Aorta (tissue), 5 donors: ENCODE measurements around the gene SRSF2. TPM values are rescaled to one million over a fixed set of nuclear protein-coding genes. Genes with fewer than 3 reads are reported as not detected.
A peak's percentile ranks its signal among the peaks of the same experiment; 100 is the strongest.
"Not testable (repeated sequence)": the region's sequence is repeated elsewhere in the genome, so short reads cannot be mapped to it uniquely, and the experiment has no call there.

ENCODE experiments used
- ATAC-seq: fragments of 200-7000 bp; cut with Tn5 transposase; one replicate; pipeline ENCODE4 v1.9.1; 2022; ENCODE audit warnings: moderate library complexity; ENCODE audit not compliant: low FRiP score
- DNase-seq, 2 donors: peaks; one replicate each; pipeline ENCODE4 v3.0.0-alpha.2; 2020
- H3K27ac ChIP-seq, 2 donors: one replicate each; pipeline ENCODE4 v1.5.1; 2013; ENCODE audit warnings: low read length in 2 of 2, mild to moderate bottlenecking in 2 of 2, moderate library complexity in 2 of 2, control low read depth in 1 of 2, inconsistent platforms in 1 of 2, low read depth in 1 of 2
- H3K27me3 ChIP-seq, 2 donors: one replicate each; pipeline ENCODE4 v1.6.1; 2013; ENCODE audit warnings: control low read depth in 1 of 2, low read length in 1 of 2, mild to moderate bottlenecking in 1 of 2, moderate library complexity in 1 of 2; ENCODE audit not compliant: insufficient read depth in 2 of 2, control insufficient read depth in 1 of 2
- H3K36me3 ChIP-seq, 2 donors: one replicate each; pipeline ENCODE4 v1.6.1; 2013; ENCODE audit warnings: control low read depth in 1 of 2, low read length in 1 of 2, mild to moderate bottlenecking in 1 of 2; ENCODE audit not compliant: insufficient read depth in 2 of 2, control insufficient read depth in 1 of 2
- H3K4me1 ChIP-seq, 2 donors: one replicate each; pipeline ENCODE4 v1.6.1; 2013; ENCODE audit warnings: low read length in 2 of 2, control low read depth in 1 of 2, mild to moderate bottlenecking in 1 of 2, moderate library complexity in 1 of 2; ENCODE audit not compliant: insufficient read depth in 2 of 2, control insufficient read depth in 1 of 2
- H3K4me3 ChIP-seq, 2 donors: one replicate each; pipeline ENCODE4 v1.5.1; 2013; ENCODE audit warnings: low read length in 2 of 2, control low read depth in 1 of 2, mild to moderate bottlenecking in 1 of 2
- H3K9me3 ChIP-seq: one replicate; pipeline ENCODE4 v1.6.1; 2013; ENCODE audit warnings: mild to moderate bottlenecking, low read length; ENCODE audit not compliant: control insufficient read depth
- WGBS, 2 donors: extraction: QIAGEN DNeasy Blood & Tissue Kit; methylation state at CpG; one replicate each; pipeline ENCODE4 v1.1.7; 2013; 5-methylcytosine and 5-hydroxymethylcytosine counted together
- intact Hi-C, 2 donors: fragments of 100-400 bp; cut with DNase I; formaldehyde crosslinking; loops; one replicate each; pipeline versions ENCODE4 v1.14.2 to v1.15.0; 2022
- polyA plus RNA-seq, 2 donors: library from polyadenylated mRNA; stranded (reverse); fragments of 200-250 nt; gene quantifications; one replicate each; pipeline ENCODE4 v1.2.3, GENCODE V29; 2013
- total RNA-seq, 2 donors: library from RNA; stranded (reverse); fragmentation: NEBNext Ultra II Directional; extraction: Animal tissue kit (Norgen Biotek cat#: 25700); gene quantifications; one replicate each; pipeline ENCODE4 v1.2.1, GENCODE V29; 2021
- donor health status: healthy with polysubstance abuse.
- donor health status: Bipolar disorder and iron deficiency.
- donor health status: DM: no; HTN: no; CAD: no.
- donor health status: DM: no; HTN: no; CAD: no.
- donor health status: DM: yes; HTN: yes; CAD: no.

The SRSF2 gene
- total and polyA plus RNA-seq, 4 donors = 64.4 to 152 (median 134) TPM

DNA sequence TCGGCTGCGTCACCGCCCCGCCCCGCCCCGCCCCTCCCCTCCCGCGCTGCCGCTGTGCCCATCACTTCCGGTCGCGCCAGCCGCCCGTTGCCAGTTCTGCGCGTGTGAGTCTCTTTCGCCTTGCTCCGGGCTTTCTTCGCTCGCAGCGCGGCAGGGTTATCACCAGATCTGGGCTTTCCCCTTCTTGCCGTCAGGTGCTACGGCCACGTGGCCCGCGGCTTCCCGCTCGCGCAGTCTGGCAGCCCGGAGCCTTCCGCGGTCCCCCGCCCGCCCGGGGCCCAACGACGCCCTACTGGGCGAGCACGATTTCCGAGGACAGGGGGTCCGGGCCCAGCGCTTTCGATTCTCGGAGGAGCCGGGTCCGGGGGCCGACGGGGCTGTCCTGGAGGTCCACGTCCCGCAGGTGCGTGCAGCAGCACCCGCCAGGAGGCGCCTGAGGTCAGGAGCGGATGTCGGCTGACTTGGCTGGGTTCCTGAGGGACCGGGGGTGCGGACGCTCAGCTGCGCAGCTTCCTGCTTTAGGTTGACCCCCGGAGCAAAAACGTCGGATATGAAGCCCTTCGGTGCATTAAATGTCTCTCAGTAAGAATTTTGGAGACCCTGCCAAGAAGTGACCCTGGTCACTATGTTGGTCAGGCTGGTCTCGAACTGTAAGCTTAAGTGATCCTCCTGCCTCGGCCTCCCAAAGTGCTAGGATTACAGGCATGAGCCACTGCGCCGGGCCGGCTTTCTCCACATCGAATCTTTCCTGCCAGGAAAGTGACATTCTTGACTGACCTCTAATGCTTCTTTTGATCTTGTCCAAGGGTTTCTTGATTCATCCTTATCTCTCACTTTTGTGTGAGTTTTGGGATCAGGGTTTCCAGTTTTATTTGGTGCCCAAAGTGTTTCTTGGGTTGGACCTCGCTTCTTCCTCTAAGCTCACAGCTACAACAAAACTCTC is 10.1 kb downstream of the SRSF2 start, which contains the start of gene METTL23:
METTL23 (plus strand) TSS at position 64 of the 943 bp plus-strand sequence. CDS start 2,872 bp downstream, outside the sequence.
- Histone ChIP-seq H3K4me3 (peak within 1 kb of the TSS; percentile 70 to 87), H3K9me3 (no peaks in the 10 kb centered on the region), H3K4me1 (peaks cover 0 to 3% of the 10 kb centered on the region in 2 donors), H3K36me3 (peaks cover 0 to 4% of the 10 kb centered on the region in 2 donors), H3K27me3 (no peaks in the 10 kb centered on the region), H3K27ac (peak within 1 kb of the TSS; percentile 93 to 95)
- intact Hi-C loops = no loop called here
- ATAC-seq (peak; percentile 82), DNase-seq (peak; percentile 91 to 95)
- WGBS, 2 donors = 1% methylated on average over 54 to 71 of the region's 71 CpGs

DNA sequence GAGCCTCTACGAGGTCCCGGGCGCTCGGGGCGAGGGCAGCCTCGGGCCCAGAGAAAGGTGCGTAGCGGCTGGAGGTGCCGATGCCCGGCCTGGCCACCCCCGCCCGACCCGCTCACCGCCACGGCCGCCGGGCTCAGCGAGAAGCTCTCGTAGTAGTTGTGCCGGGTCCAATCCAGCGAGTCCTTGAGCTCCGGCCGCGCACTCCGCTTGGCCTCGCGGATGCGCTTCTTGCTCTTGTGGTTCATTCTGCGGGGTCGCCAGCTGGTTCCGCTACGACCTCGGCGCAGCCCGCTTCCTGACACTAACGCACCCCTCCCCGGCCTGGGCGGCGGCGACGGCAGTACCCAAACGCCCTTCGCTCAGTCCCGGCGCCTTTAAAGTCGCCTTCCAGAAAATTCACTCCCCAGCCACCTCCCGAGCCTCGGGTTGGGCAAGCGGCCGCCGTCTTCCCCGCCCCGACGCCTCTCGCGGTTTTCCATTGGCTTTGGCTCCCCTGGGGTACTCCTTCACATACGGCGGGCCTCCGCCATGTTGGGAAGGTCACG is 10.8 kb downstream of the SRSF2 start, which contains the start of gene JMJD6:
JMJD6 (minus strand) TSS at position 376 of the 545 bp plus-strand sequence; CDS start at position 245, 131 bp downstream.
- Histone ChIP-seq H3K27ac (peak within 1 kb of the TSS; percentile 93 to 95), H3K27me3 (no peaks in the 10 kb centered on the region), H3K9me3 (no peaks in the 10 kb centered on the region), H3K36me3 (peaks cover 0 to 4% of the 10 kb centered on the region in 2 donors), H3K4me1 (peaks cover 0 to 3% of the 10 kb centered on the region in 2 donors), H3K4me3 (peak within 1 kb of the TSS; percentile 70 to 87)
- ATAC-seq (peak; percentile 97), DNase-seq (peak; percentile 98)
- 1% methylated on average over 57 to 60 of the region's 60 CpGs for WGBS, 2 donors
- intact Hi-C loops = no loop called here

GRCh38 chr17:76725580-76726230 is 11.4 kb downstream of the SRSF2 start:
- H3K9me3 ChIP-seq = no peaks in the 10 kb centered on the region
- 2% methylated on average over 36 to 38 of the region's 38 CpGs for WGBS, 2 donors
- intact Hi-C loops = no loop called here
- no peaks in the 10 kb centered on the region for H3K27me3 ChIP-seq
- peak overlapping the region; percentile 70 to 87 for H3K4me3 ChIP-seq
- ATAC-seq (peak; percentile 71), DNase-seq (peak; percentile 89 to 93)
- H3K4me1 ChIP-seq = peaks cover 0 to 3% of the 10 kb centered on the region in 2 donors
- H3K27ac ChIP-seq = peak overlapping the region; percentile 93 to 95
- H3K36me3 ChIP-seq = peaks cover 0 to 6% of the 10 kb centered on the region in 2 donors

DNA sequence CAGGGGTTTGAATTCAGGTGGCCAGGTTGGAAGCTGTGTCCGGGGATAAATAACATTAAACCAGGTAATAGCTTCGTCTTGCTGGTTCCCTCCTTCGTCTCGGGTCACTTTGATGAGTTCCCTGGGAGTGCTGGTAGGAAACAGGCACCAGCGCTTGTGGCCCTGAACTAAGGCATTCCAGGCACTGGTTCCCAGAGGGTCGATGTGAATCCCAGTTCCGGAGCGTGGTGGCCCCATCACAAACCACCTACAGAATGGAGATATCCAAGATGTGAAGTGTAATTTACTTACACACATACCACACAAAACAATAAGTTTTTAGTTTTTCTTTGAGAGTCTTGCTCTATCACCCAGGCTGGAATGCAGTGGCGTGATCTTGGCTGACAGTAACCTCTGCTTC is 13.3 kb downstream of the SRSF2 start:
- H3K36me3 ChIP-seq = peaks cover 1 to 13% of the 10 kb centered on the region in 2 donors
- no peaks in the 10 kb centered on the region for H3K27me3 ChIP-seq
- H3K9me3 ChIP-seq = no peaks in the 10 kb centered on the region
- H3K4me1 ChIP-seq = peaks cover 0 to 3% of the 10 kb centered on the region in 2 donors
- no peak overlapping the region for H3K4me3 ChIP-seq
- DNase-seq (no peak), ATAC-seq (no peak)
- intact Hi-C loops = no loop called here
- H3K27ac ChIP-seq = no peak overlapping the region
- 94% methylated on average over 9 of the region's 9 CpGs for WGBS, 2 donors

GRCh38 chr17:76722977-76723376 is 14.2 kb downstream of the SRSF2 start:
- H3K27me3 ChIP-seq, H3K27ac ChIP-seq, H3K9me3 ChIP-seq, H3K4me1 ChIP-seq, H3K4me3 ChIP-seq, intact Hi-C loops, ATAC-seq, DNase-seq: not testable (repeated sequence)
- peaks cover 4 to 17% of the 10 kb centered on the region in 2 donors for H3K36me3 ChIP-seq
- 94 to 95% methylated on average over 8 of the region's 8 CpGs for whole genome bisulfite sequencing, 2 donors

- DNase-seq (no peak), ATAC-seq (no peak)
- no peaks in the 10 kb centered on the region for H3K9me3 ChIP-seq
- no peak overlapping the region for H3K27ac ChIP-seq
- no peak overlapping the region for H3K4me3 ChIP-seq
- intact Hi-C loops = no loop called here
- H3K36me3 ChIP-seq = peaks cover 4 to 17% of the 10 kb centered on the region in 2 donors
- no peaks in the 10 kb centered on the region for H3K27me3 ChIP-seq
- 90% methylated on average over 8 of the region's 8 CpGs for WGBS, 2 donors
- peaks cover 0 to 3% of the 10 kb centered on the region in 2 donors for H3K4me1 ChIP-seq
These were observed 14.9 kb downstream of the SRSF2 start for GRCh38 chr17:76722279-76722678.

GRCh38 chr17:76721463-76721862 is 15.7 kb downstream of the SRSF2 start:
- 82 to 84% methylated on average over 10 of the region's 10 CpGs for WGBS, 2 donors
- Histone ChIP-seq H3K27ac (no peak overlapping the region), H3K9me3 (no peaks in the 10 kb centered on the region), H3K4me3 (no peak overlapping the region), H3K4me1 (peaks cover 0 to 3% of the 10 kb centered on the region in 2 donors), H3K27me3 (no peaks in the 10 kb centered on the region), H3K36me3 (peaks cover 4 to 17% of the 10 kb centered on the region in 2 donors)
- no peak for DNase-seq
- ATAC-seq = no peak
- intact Hi-C loops = loop anchor here in 1 of 2 donors (2.0 kb wide), 1 partner anchor 165 kb away; no protein-coding TSS in a partner anchor

DNA sequence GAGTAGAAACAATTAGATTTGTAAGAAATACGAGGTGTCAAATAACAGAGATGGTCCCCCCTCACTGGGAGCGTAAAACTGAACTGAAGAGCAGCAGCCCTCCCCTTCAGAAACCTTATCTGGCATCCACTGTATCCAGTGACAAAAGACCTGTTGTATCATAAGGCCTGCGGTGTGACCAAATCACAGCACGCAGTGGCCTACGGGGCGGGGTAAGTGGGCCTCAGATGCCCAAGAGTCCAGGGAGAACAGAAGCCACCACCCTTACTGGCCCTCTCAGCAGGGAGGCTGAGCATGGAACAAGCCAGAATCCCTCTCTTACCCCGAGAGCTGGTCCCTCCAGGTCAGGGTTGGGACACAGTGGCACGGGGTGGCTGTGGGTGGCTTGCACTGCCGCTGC is 16.2 kb downstream of the SRSF2 start:
- ATAC-seq (no peak), DNase-seq (no peak)
- Histone ChIP-seq H3K9me3 (no peaks in the 10 kb centered on the region), H3K4me3 (no peak overlapping the region), H3K27ac (no peak overlapping the region), H3K27me3 (no peaks in the 10 kb centered on the region), H3K4me1 (peaks cover 0 to 3% of the 10 kb centered on the region in 2 donors), H3K36me3 (peaks cover 4 to 19% of the 10 kb centered on the region in 2 donors)
- intact Hi-C loops = loop anchor here in 1 of 2 donors (2.0 kb wide), 1 partner anchor 164 kb away; no protein-coding TSS in a partner anchor
- 86% methylated on average over 9 of the region's 9 CpGs for WGBS, 2 donors
